Heart left ventricle (tissue), 16 donors: ENCODE data around the gene B4GALT5. TPM values are rescaled to one million over a fixed set of nuclear protein-coding genes. Genes with fewer than 3 reads are reported as not detected.
"Not testable (repeated sequence)": the region's sequence is repeated elsewhere in the genome, so short reads cannot be mapped to it uniquely, and the experiment has no call there.

Experiments
- ATAC-seq, 4 donors: fragments of 200-7000 bp; cut with Tn5 transposase; one replicate each; pipeline ENCODE4 v1.9.1; 2020 to 2022; ENCODE audit warnings: moderate library complexity in 4 of 4, mild to moderate bottlenecking in 3 of 4, moderate number of reproducible peaks in 1 of 4
- DNase-seq, 5 donors: peaks; one replicate each; pipeline ENCODE4 v3.0.0-alpha.2; 2020
- H3K27ac ChIP-seq, 12 donors: fragments of 200-600 bp; sonication (generic) in 4 of 12; one replicate each; pipeline versions ENCODE4 v1.5.0 to v1.8.0; 2016 to 2022; ENCODE audit warnings: mild to moderate bottlenecking in 2 of 12
- H3K27me3 ChIP-seq, 9 donors: fragments of 200-600 bp; sonication (generic) in 2 of 9; one replicate each; pipeline versions ENCODE4 v1.5.1 to v1.8.0; 2016 to 2022; ENCODE audit warnings: mild to moderate bottlenecking in 3 of 9
- H3K36me3 ChIP-seq, 9 donors: fragments of 200-600 bp; sonication (generic) in 2 of 9; one replicate each; pipeline versions ENCODE4 v1.5.0 to v1.8.0; 2018 to 2022; ENCODE audit warnings: mild to moderate bottlenecking in 2 of 9
- H3K4me1 ChIP-seq, 12 donors: fragments of 200-600 bp; sonication (generic) in 4 of 12; one replicate each; pipeline versions ENCODE4 v1.5.0 to v1.8.0; 2016 to 2022; ENCODE audit warnings: mild to moderate bottlenecking in 3 of 12
- H3K4me3 ChIP-seq, 12 donors: fragments of 200-600 bp; sonication (generic) in 4 of 12; one replicate each; pipeline versions ENCODE4 v1.5.0 to v1.8.0; 2017 to 2022; ENCODE audit warnings: mild to moderate bottlenecking in 9 of 12, moderate library complexity in 4 of 12
- H3K9me3 ChIP-seq, 12 donors: fragments of 200-600 bp; sonication (generic) in 4 of 12; one replicate each; pipeline versions ENCODE4 v1.5.0 to v1.8.0; 2016 to 2022; ENCODE audit warnings: mild to moderate bottlenecking in 1 of 12
- POLR2A ChIP-seq, 2 donors: fragments of 450-650 bp; IDR thresholded peaks; one replicate each; pipeline ENCODE4 v1.6.1; 2017; ENCODE audit warnings: antibody characterized with exemption in 2 of 2, mild to moderate bottlenecking in 2 of 2, moderate library complexity in 2 of 2
- WGBS, 4 donors: extraction: QIAGEN DNeasy Blood & Tissue Kit in 2 of 4; methylation state at CpG; one replicate each; pipeline versions ENCODE4 v1.1.5 to v1.1.7; 2013 to 2018; 5-methylcytosine and 5-hydroxymethylcytosine counted together
- intact Hi-C, 10 donors: fragments of 100-400 bp; cut with DNase I; formaldehyde crosslinking; loops; one replicate each; pipeline versions ENCODE4 v1.11.1 to v1.14.2; 2022
- long read RNA-seq, 3 donors: library from polyadenylated mRNA; unstranded; transcript quantifications; one replicate each; pipeline ENCODE4 v2.0.0, GENCODE V29; 2020 to 2021
- polyA plus RNA-seq, 2 donors: library from polyadenylated mRNA; stranded (reverse); fragments of 200-250 nt; gene quantifications; one replicate each; pipeline ENCODE4 v1.2.3, GENCODE V29; 2013
- total RNA-seq, 9 donors: library from RNA; depleted of rRNA in 2 of 9; stranded (reverse); fragments of >200 nt in 2 of 9; fragmentation: NEBNext Ultra II Directional in 3 of 9; extraction: Animal tissue kit (Norgen Biotek cat#: 25700) in 3 of 9; gene quantifications; one replicate each; pipeline versions ENCODE4 v1.1.0 to v1.2.4, GENCODE V29; 2016 to 2023
- TF ChIP-seq, protein P1 (sequence below), 12 donors: fragments of 200-600 bp; sonication (generic) in 4 of 12; IDR thresholded peaks; one replicate each; pipeline versions ENCODE4 v1.5.0 to v1.8.0; 2018 to 2022; ENCODE audit warnings: antibody characterized with exemption in 12 of 12, mild to moderate bottlenecking in 5 of 12
- donor health status: ischemic (EF 13 %, LVEDD 7.1; RV severe dilation, severe dysfunction).
- donor health status: healthy with polysubstance abuse.
- donor health status: DM: no; HTN: yes; CAD: no.
- donor health status: DM: no; HTN: no; CAD: no.
- donor health status: ischemic (EF 25% LVEDD 6.9; RV normal size, moderate dysfunction).
- donor health status: ischemic (EF 25% LVEDD 5.7; RV mildly dilated, moderate dysfunction).
- donor health status: healthy.
- donor health status: DM: yes; HTN: yes; CAD: no.
- donor health status: ischemic (EF 35%, LVEDD 5.7; RV mildly dilated, moderate dysfunction).
- donor health status: nonischemic (EF 11% LVEDD 7.7; RV severe dilation, severe dysfunction).
- donor health status: DM: yes; HTN: yes; CAD: no.
- donor health status: PGD.
- donor health status: ischemic (EF 29% LVEDD 5.4; RV normal size, mild dysfunction).
- donor health status: nonischemic (EF 23%, LVEDD 6.1; RV moderate dilation, normal function).

Gene B4GALT5, protein sequence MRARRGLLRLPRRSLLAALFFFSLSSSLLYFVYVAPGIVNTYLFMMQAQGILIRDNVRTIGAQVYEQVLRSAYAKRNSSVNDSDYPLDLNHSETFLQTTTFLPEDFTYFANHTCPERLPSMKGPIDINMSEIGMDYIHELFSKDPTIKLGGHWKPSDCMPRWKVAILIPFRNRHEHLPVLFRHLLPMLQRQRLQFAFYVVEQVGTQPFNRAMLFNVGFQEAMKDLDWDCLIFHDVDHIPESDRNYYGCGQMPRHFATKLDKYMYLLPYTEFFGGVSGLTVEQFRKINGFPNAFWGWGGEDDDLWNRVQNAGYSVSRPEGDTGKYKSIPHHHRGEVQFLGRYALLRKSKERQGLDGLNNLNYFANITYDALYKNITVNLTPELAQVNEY
- total RNA-seq (10 to 100 TPM; 17.0 to 60.4 (median 33.5) TPM), polyA plus RNA-seq (10 to 100 TPM in 1 of 2 donors, 1 to 10 TPM in 1; 7.0 to 29.3 TPM)
- long read RNA-seq, donor 1, full-length matches to known transcripts = 1 of 15 reads
- long read RNA-seq, donor 1, partial matches to known transcripts = 1 of 15 reads
- long read RNA-seq, donor 1, other reads (novel, unspliced or antisense) = 13 of 15 reads
- long read RNA-seq, donor 2, full-length matches to known transcripts = 1 of 22 reads
- long read RNA-seq, donor 2, partial matches to known transcripts = 0 of 22 reads
- long read RNA-seq, donor 2, other reads (novel, unspliced or antisense) = 21 of 22 reads
- long read RNA-seq, donor 3, full-length matches to known transcripts = 5 of 25 reads
- long read RNA-seq, donor 3, partial matches to known transcripts = 2 of 25 reads
- long read RNA-seq, donor 3, other reads (novel, unspliced or antisense) = 18 of 25 reads

DNA sequence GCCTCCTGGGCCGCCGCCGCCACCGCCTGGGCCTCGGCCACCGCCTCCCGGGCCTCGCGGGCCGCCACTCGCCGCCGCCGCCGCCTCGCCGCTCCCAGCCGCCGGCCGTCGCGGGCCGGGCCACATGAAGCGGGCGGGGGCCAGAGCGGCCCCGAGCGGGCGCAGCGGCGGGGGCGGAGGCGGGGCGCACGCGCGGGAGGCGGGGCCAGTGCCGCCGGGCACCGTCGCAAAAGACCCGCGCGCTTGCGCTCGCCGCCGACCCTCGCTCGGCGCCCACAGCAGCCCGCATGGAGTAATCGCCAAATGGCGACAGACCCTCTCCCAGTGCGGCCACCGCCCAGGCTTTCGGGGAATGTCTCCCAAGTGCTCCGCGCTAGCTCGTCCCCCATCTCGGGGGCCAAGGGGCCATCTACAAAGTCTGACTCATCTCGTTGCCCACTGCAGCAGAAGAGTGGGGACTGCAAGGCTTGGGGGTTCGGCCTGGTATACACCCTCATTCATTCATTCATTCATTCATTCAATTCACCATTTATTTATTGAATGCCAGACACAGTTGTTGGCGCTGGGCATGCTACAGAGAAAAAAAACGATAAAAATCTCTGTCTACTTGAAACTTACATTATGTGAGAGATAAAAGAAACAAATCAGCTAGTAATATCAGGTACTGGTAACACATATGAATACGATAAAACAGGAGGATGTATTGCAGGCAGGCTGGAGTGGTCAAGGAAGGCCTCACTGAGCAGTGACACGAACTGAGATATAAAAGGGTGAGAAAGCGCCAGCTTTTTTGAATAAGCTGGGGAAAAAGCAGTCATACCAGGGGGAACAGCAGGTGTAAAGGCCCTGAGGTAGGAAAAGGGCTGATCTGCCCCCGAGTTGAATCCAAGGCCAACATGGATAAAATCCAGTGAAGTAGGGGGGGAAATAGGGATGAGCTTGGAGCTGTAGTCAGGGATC is at the start of gene B4GALT5:
TSS of gene B4GALT5 (minus strand) at position 126 of the 960 bp plus-strand sequence. CDS start 188 bp downstream, outside the sequence.
- Histone ChIP-seq H3K27me3 (no peaks in the 10 kb centered on the region), H3K4me3 (peak within 1 kb of the TSS; percentile 77 to 99 (median 98)), H3K4me1 (peaks cover 0 to 46% (median 29%) of the 10 kb centered on the region in 12 donors), H3K36me3 (no peaks in the 10 kb centered on the region), H3K9me3 (no peaks in the 10 kb centered on the region), H3K27ac (peak within 1 kb of the TSS; percentile 69 to 97 (median 94))
- peak; percentile 65 to 94 (median 86) for ATAC-seq
- TF ChIP-seq POLR2A (IDR thresholded peaks at IDR 0.05) = peak in 1 of 2 donors; percentile 41
- TF ChIP-seq, protein P1, sequence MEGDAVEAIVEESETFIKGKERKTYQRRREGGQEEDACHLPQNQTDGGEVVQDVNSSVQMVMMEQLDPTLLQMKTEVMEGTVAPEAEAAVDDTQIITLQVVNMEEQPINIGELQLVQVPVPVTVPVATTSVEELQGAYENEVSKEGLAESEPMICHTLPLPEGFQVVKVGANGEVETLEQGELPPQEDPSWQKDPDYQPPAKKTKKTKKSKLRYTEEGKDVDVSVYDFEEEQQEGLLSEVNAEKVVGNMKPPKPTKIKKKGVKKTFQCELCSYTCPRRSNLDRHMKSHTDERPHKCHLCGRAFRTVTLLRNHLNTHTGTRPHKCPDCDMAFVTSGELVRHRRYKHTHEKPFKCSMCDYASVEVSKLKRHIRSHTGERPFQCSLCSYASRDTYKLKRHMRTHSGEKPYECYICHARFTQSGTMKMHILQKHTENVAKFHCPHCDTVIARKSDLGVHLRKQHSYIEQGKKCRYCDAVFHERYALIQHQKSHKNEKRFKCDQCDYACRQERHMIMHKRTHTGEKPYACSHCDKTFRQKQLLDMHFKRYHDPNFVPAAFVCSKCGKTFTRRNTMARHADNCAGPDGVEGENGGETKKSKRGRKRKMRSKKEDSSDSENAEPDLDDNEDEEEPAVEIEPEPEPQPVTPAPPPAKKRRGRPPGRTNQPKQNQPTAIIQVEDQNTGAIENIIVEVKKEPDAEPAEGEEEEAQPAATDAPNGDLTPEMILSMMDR (IDR thresholded peaks at IDR 0.05) = no peak
- peak; percentile 75 to 88 (median 80) for DNase-seq
- 4 to 21% (median 12%) methylated on average over 12 to 70 of the region's 70 CpGs for WGBS, 4 donors
- intact Hi-C loops = loop anchor here in 9 of 10 donors (2.0 to 10.0 kb wide), 7 partner anchors 77 to 201 kb away; partner anchors contain the start of genes SLC9A8 (in 7 of the 9) and SPATA2 (in 1 of the 9)

DNA sequence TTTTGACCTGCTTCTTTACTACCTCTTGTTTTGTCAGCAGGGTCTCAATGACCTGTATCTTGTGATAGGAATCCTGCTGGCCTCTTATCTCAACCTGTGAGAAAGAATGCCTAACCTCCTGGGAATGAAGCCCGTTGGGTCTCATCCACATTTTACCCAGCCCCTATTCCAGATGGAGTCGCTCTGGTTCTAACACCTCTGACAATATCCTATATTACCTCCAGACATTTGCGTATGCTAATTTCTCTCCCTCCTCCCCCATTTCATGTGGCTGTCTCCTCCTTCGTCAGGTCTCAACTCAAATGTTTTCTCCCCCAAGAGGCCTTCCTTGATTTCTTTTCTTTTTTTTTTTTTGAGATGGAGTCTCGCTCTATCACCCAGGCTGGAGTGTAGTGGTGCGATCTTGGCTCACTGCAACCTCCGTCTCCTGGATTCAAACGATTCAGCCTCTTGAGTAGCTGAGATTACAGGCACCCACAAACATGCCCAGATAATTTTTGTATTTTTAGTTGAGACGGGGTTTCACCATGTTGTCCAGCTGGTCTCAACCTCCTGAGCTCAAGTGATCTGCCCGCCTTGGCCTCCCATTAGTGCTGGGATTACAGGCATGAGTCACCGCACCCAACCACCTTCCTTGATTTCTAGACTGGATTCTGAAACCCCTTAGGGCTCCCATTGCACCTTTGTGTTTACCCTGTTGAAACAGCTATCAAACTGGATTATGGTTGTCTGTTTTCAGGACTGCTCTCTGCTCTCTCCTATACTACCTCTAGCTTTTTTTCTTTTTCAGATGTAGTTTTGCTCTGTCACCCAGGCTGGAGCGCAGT is 49.5 kb upstream of the B4GALT5 start:
- peaks cover 0 to 33% (median 8%) of the 10 kb centered on the region in 12 donors for H3K4me1 ChIP-seq
- 68 to 73% (median 72%) methylated on average over 12 of the region's 12 CpGs for WGBS, 4 donors
- intact Hi-C loops = no loop called here
- no peak overlapping the region for H3K4me3 ChIP-seq
- no peaks in the 10 kb centered on the region for H3K9me3 ChIP-seq
- no peaks in the 10 kb centered on the region for H3K27me3 ChIP-seq
- TF ChIP-seq, protein P1 (IDR thresholded peaks at IDR 0.05) = no peak
- no peak for TF ChIP-seq POLR2A (IDR thresholded peaks at IDR 0.05)
- H3K27ac ChIP-seq = no peak overlapping the region
- ATAC-seq (no peak), DNase-seq (no peak)
- H3K36me3 ChIP-seq = no peaks in the 10 kb centered on the region

DNA sequence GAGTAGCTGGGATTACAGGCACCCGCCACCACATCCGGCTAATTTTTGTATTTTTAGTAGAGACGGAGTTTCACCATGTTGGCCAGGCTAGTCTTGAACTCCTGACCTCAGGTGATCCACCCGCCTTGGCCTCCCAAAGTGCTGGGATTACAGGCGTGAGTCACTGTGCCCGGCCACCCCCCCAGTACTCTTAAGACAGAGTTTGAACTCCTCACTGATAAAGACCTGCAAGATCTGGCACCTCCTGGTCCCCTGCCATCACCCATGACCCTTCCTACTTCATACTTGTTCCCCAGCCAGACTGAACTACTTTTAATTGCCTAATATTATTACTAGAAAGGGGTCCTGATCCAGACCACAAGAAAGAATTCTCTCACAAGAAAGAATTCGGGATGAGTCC is 48.2 kb upstream of the B4GALT5 start:
- H3K27me3 ChIP-seq, intact Hi-C loops, H3K36me3 ChIP-seq, ATAC-seq, H3K27ac ChIP-seq, H3K4me3 ChIP-seq, DNase-seq, H3K9me3 ChIP-seq: not testable (repeated sequence)
- H3K4me1 ChIP-seq = peaks cover 0 to 22% (median 5%) of the 10 kb centered on the region in 12 donors
- WGBS, 4 donors = 88 to 94% (median 90%) methylated on average over 7 of the region's 7 CpGs
